Stomach (tissue), 9 donors: ENCODE measurements around the gene IRAK3. TPM values are rescaled to one million over a fixed set of nuclear protein-coding genes. Genes with fewer than 3 reads are reported as not detected.

Experiments used
- DNase-seq, 2 donors: peaks; one replicate each; pipeline versions ENCODE4 v3.0.0 to v3.0.0-alpha.2; 2013 to 2019
- H3K27ac ChIP-seq, 5 donors: fragments of 200-600 bp in 4 of 5; sonication (generic) in 4 of 5; one replicate each; pipeline ENCODE4 v1.5.1; 2013 to 2019; ENCODE audit warnings: mild to moderate bottlenecking in 1 of 5, moderate library complexity in 1 of 5
- H3K27me3 ChIP-seq, 3 donors: fragments of 200-600 bp; sonication (generic); one replicate each; pipeline ENCODE4 v1.5.1; 2017 to 2019; ENCODE audit warnings: mixed run types in 1 of 3
- H3K36me3 ChIP-seq, 4 donors: fragments of 200-600 bp; sonication (generic); 1 replicate in 3 of 4; 2 replicates in 1 of 4; pipeline ENCODE4 v1.5.1; 2016 to 2019
- H3K4me1 ChIP-seq, 4 donors: fragments of 200-600 bp; sonication (generic); one replicate each; pipeline ENCODE4 v1.5.1; 2016 to 2019
- H3K4me3 ChIP-seq, 4 donors: fragments of 200-600 bp; sonication (generic) in 3 of 4; one replicate each; pipeline ENCODE4 v1.5.1; 2016 to 2019; ENCODE audit warnings: mild to moderate bottlenecking in 1 of 4
- H3K9me3 ChIP-seq, 4 donors: fragments of 200-600 bp; sonication (generic); one replicate each; pipeline ENCODE4 v1.5.1; 2016 to 2019
- CTCF ChIP-seq, 7 experiments: fragments of 450-650 bp in 4 of 7; fragments of 200-600 bp in 3 of 7; sonication (generic) in 3 of 7; IDR thresholded peaks; one replicate each; pipeline ENCODE4 v1.5.1; 2016 to 2019; ENCODE audit warnings: antibody characterized with exemption in 7 of 7, control low read depth in 2 of 7, mild to moderate bottlenecking in 1 of 7
- EP300 ChIP-seq: sonication (generic); formaldehyde crosslinking; IDR thresholded peaks from one replicate; pipeline ENCODE4 v1.6.1; 2017; ENCODE audit warnings: antibody characterized with exemption
- POLR2A ChIP-seq, 4 donors: fragments of 450-650 bp; IDR thresholded peaks; one replicate each; pipeline ENCODE4 v1.6.1; 2016; ENCODE audit warnings: antibody characterized with exemption in 4 of 4, control low read depth in 2 of 4, mild to moderate bottlenecking in 1 of 4, moderate library complexity in 1 of 4
- POLR2AphosphoS5 ChIP-seq, 3 donors: sonication (generic); formaldehyde crosslinking; IDR thresholded peaks; one replicate each; pipeline ENCODE4 v1.6.1; 2016; ENCODE audit warnings: antibody characterized with exemption in 3 of 3
- WGBS, 5 donors: extraction: QIAGEN DNeasy Blood & Tissue Kit in 3 of 5; methylation state at CpG; one replicate each; pipeline versions ENCODE4 v1.1.5 to v1.1.7; 2013 to 2018; 5-methylcytosine and 5-hydroxymethylcytosine counted together
- intact Hi-C: fragments of 100-400 bp; cut with DNase I; formaldehyde crosslinking; loops from one replicate; pipeline ENCODE4 v1.15.1; 2023; ENCODE audit warnings: low total_unique reads
- polyA plus RNA-seq, 3 donors: library from polyadenylated mRNA; stranded (reverse); fragments of 200-250 nt; gene quantifications; one replicate each; pipeline ENCODE4 v1.2.3, GENCODE V29; 2013
- total RNA-seq, 5 donors: library from RNA; depleted of rRNA; stranded (reverse); fragments of >200 nt; gene quantifications; one replicate each; pipeline versions ENCODE4 v1.1.0 to v1.2.3, GENCODE V29; 2014 to 2016
- donor health status: healthy with polysubstance abuse.
- donor health status: Bipolar disorder and iron deficiency.
- donor health status: healthy.

Gene IRAK3
- total and polyA plus RNA-seq, 8 donors, result 1.4 to 38.2 (median 4.5) TPM

- no peaks in the 10 kb centered on the region for H3K9me3 ChIP-seq
- 91 to 96% (median 95%) methylated on average over 2 of the region's 2 CpGs for WGBS, 5 donors
- intact Hi-C loops, result no loop called here
- H3K27me3 ChIP-seq, result peaks cover 0 to 1% (median 0%) of the 10 kb centered on the region in 3 donors
- no peak overlapping the region for H3K4me3 ChIP-seq
- DNase-seq, result no peak
- no peak for TF ChIP-seq POLR2AphosphoS5 (IDR thresholded peaks at IDR 0.05)
- no peak for TF ChIP-seq POLR2A (IDR thresholded peaks at IDR 0.05)
- no peak for TF ChIP-seq CTCF (IDR thresholded peaks at IDR 0.05)
- TF ChIP-seq EP300, result no peak
- peaks cover 17 to 87% (median 37%) of the 10 kb centered on the region in 4 donors for H3K4me1 ChIP-seq
- H3K36me3 ChIP-seq, result peaks cover 0 to 8% (median 2%) of the 10 kb centered on the region in 4 donors
- peak overlapping the region in 1 of 5 donors; percentile 87 for H3K27ac ChIP-seq
Measured at GRCh38 chr12:66194122-66194521, 5.1 kb downstream of the IRAK3 start.

- TF ChIP-seq POLR2AphosphoS5 (IDR thresholded peaks at IDR 0.05) (peak in 2 of 3 donors; percentile 42 to 43), CTCF (IDR thresholded peaks at IDR 0.05) (no peak)
- Histone ChIP-seq H3K27me3 (no peaks in the 10 kb centered on the region), H3K9me3 (peaks cover 0 to 2% (median 0%) of the 10 kb centered on the region in 4 donors), H3K36me3 (peaks cover 0 to 8% (median 2%) of the 10 kb centered on the region in 4 donors), H3K4me1 (peaks cover 17 to 90% (median 34%) of the 10 kb centered on the region in 4 donors), H3K4me3 (peak overlapping the region in 1 of 4 donors; percentile 2), H3K27ac (peak overlapping the region; percentile 2 to 87 (median 45))
- intact Hi-C loops, result no loop called here
- WGBS, 5 donors, result 37 to 66% (median 43%) methylated on average over 6 of the region's 6 CpGs
- peak in 1 of 2 donors; percentile 71 for DNase-seq
Measured at GRCh38 chr12:66195242-66195641, 6.2 kb downstream of the IRAK3 start.

- peak overlapping the region in 2 of 5 donors; percentile 81 to 87 for H3K27ac ChIP-seq
- peaks cover 0 to 8% (median 2%) of the 10 kb centered on the region in 4 donors for H3K36me3 ChIP-seq
- peaks cover 17 to 74% (median 26%) of the 10 kb centered on the region in 4 donors for H3K4me1 ChIP-seq
- H3K27me3 ChIP-seq, result no peaks in the 10 kb centered on the region
- DNase-seq, result no peak
- no peak for TF ChIP-seq EP300
- TF ChIP-seq POLR2AphosphoS5 (IDR thresholded peaks at IDR 0.05), result no peak
- no peak for TF ChIP-seq POLR2A (IDR thresholded peaks at IDR 0.05)
- TF ChIP-seq CTCF (IDR thresholded peaks at IDR 0.05), result no peak
- intact Hi-C loops, result no loop called here
- WGBS, 5 donors, result 22 to 39% (median 34%) methylated on average over 3 of the region's 3 CpGs
- H3K4me3 ChIP-seq, result no peak overlapping the region
- peaks cover 0 to 3% (median 0%) of the 10 kb centered on the region in 4 donors for H3K9me3 ChIP-seq
Measured at GRCh38 chr12:66196806-66197205, 7.8 kb downstream of the IRAK3 start.

- no peak for TF ChIP-seq POLR2AphosphoS5 (IDR thresholded peaks at IDR 0.05)
- no peak for TF ChIP-seq EP300
- TF ChIP-seq CTCF (IDR thresholded peaks at IDR 0.05), result no peak
- TF ChIP-seq POLR2A (IDR thresholded peaks at IDR 0.05), result no peak
- Histone ChIP-seq H3K27ac (peak overlapping the region in 2 of 5 donors; percentile 81 to 87), H3K4me1 (peaks cover 17 to 68% (median 24%) of the 10 kb centered on the region in 4 donors), H3K36me3 (peaks cover 0 to 8% (median 2%) of the 10 kb centered on the region in 4 donors), H3K4me3 (no peak overlapping the region), H3K9me3 (peaks cover 0 to 3% (median 0%) of the 10 kb centered on the region in 4 donors), H3K27me3 (no peaks in the 10 kb centered on the region)
- WGBS, 5 donors, result 53 to 74% (median 67%) methylated on average over 3 of the region's 3 CpGs
- intact Hi-C loops, result no loop called here
- DNase-seq, result peak in 1 of 2 donors; percentile 40
Measured at GRCh38 chr12:66197495-66197921, 8.5 kb downstream of the IRAK3 start.
